Testis (tissue), 3 donors: ENCODE results near the gene PRKACA. TPM values are rescaled to one million over a fixed set of nuclear protein-coding genes. Genes with fewer than 3 reads are reported as not detected.
A peak's percentile ranks its signal among the peaks of the same experiment; 100 is the strongest.

ENCODE experiments used
- DNase-seq: peaks from one replicate; pipeline ENCODE4 v3.0.0-alpha.2; 2019
- H3K27ac ChIP-seq, 2 donors: fragments of 200-600 bp; sonication (generic); one replicate each; pipeline ENCODE4 v1.5.1; 2019
- H3K27me3 ChIP-seq: fragments of 200-600 bp; sonication (generic); one replicate; pipeline ENCODE4 v1.5.1; 2019
- H3K36me3 ChIP-seq: fragments of 200-600 bp; sonication (generic); one replicate; pipeline ENCODE4 v1.5.1; 2017; ENCODE audit warnings: low read depth; ENCODE audit errors: missing control alignments
- H3K4me1 ChIP-seq: fragments of 200-600 bp; sonication (generic); one replicate; pipeline ENCODE4 v1.5.1; 2019
- H3K4me3 ChIP-seq, 2 donors: fragments of 200-600 bp; sonication (generic); one replicate each; pipeline ENCODE4 v1.5.1; 2017 to 2019
- H3K9me3 ChIP-seq: fragments of 200-600 bp; sonication (generic); one replicate; pipeline ENCODE4 v1.5.1; 2017
- POLR2A ChIP-seq: fragments of 450-650 bp; IDR thresholded peaks from one replicate; pipeline ENCODE4 v1.6.1; 2017; ENCODE audit warnings: antibody characterized with exemption, mild to moderate bottlenecking, moderate library complexity
- WGBS, 2 donors: methylation state at CpG; one replicate each; pipeline ENCODE4 v1.1.5; 2018; 5-methylcytosine and 5-hydroxymethylcytosine counted together
- intact Hi-C: fragments of 100-400 bp; cut with DNase I; formaldehyde crosslinking; loops from one replicate; pipeline ENCODE4 v1.15.1; 2023; ENCODE audit warnings: low total_unique reads
- polyA plus RNA-seq: library from polyadenylated mRNA; stranded (reverse); fragments of 350-450 nt; fragmentation: Illumina TruSeq; extraction: RNeasy Lipid Tissue Mini Kit (QIAGEN cat#74804); gene quantifications from one replicate; pipeline ENCODE4 v1.2.3, GENCODE V29; 2014; ENCODE audit warnings: low read depth, low replicate concordance; ENCODE audit not compliant: insufficient read depth
- total RNA-seq, 2 donors: library from RNA; depleted of rRNA; stranded (reverse); fragments of >200 nt; gene quantifications; one replicate each; pipeline ENCODE4 v1.2.3, GENCODE V29; 2016
- TF ChIP-seq, protein P1 (sequence below), 3 experiments: fragments of 450-650 bp in 2 of 3; fragments of 200-600 bp in 1 of 3; sonication (generic) in 1 of 3; IDR thresholded peaks; one replicate each; pipeline ENCODE4 v1.5.1; 2016 to 2019; ENCODE audit warnings: antibody characterized with exemption in 3 of 3, mild to moderate bottlenecking in 2 of 3, moderate library complexity in 1 of 3

The PRKACA gene
- total and polyA plus RNA-seq, 3 donors from 2014 or later = 114 to 203 (median 116) TPM

DNA sequence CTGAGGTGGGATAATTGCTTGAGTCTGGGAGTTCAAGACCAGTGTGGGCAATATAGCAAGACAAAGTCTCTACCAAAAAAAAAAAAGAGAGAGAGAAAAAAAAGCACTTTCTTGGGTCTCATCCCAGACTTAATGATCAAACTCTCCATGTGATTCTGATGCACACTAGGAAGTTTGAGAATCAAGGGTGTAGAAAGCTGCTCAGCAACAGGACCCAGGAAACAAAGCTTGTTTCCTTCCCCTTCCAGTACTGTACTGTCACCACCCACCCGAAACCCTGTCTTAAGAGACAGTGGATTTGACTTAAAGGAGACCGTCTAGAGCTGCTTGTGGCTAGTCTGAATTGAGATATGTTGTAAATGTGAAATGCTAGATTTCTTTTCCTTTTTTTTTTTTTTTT lies 39.2 kb downstream of the PRKACA start:
- H3K27ac ChIP-seq = no peak overlapping the region
- TF ChIP-seq POLR2A = no peak
- TF ChIP-seq, protein P1, sequence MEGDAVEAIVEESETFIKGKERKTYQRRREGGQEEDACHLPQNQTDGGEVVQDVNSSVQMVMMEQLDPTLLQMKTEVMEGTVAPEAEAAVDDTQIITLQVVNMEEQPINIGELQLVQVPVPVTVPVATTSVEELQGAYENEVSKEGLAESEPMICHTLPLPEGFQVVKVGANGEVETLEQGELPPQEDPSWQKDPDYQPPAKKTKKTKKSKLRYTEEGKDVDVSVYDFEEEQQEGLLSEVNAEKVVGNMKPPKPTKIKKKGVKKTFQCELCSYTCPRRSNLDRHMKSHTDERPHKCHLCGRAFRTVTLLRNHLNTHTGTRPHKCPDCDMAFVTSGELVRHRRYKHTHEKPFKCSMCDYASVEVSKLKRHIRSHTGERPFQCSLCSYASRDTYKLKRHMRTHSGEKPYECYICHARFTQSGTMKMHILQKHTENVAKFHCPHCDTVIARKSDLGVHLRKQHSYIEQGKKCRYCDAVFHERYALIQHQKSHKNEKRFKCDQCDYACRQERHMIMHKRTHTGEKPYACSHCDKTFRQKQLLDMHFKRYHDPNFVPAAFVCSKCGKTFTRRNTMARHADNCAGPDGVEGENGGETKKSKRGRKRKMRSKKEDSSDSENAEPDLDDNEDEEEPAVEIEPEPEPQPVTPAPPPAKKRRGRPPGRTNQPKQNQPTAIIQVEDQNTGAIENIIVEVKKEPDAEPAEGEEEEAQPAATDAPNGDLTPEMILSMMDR (IDR thresholded peaks at IDR 0.05) = no peak
- no peaks in the 10 kb centered on the region for H3K27me3 ChIP-seq
- 85% methylated on average over 2 of the region's 2 CpGs for WGBS, 2 donors
- H3K9me3 ChIP-seq = no peaks in the 10 kb centered on the region
- no peaks in the 10 kb centered on the region for H3K36me3 ChIP-seq
- no peak for DNase-seq
- H3K4me1 ChIP-seq = peaks cover 17% of the 10 kb centered on the region
- H3K4me3 ChIP-seq = no peak overlapping the region
- intact Hi-C loops = loop anchor here (10.0 kb wide), 1 partner anchor 194 kb away; no protein-coding TSS in a partner anchor

DNA sequence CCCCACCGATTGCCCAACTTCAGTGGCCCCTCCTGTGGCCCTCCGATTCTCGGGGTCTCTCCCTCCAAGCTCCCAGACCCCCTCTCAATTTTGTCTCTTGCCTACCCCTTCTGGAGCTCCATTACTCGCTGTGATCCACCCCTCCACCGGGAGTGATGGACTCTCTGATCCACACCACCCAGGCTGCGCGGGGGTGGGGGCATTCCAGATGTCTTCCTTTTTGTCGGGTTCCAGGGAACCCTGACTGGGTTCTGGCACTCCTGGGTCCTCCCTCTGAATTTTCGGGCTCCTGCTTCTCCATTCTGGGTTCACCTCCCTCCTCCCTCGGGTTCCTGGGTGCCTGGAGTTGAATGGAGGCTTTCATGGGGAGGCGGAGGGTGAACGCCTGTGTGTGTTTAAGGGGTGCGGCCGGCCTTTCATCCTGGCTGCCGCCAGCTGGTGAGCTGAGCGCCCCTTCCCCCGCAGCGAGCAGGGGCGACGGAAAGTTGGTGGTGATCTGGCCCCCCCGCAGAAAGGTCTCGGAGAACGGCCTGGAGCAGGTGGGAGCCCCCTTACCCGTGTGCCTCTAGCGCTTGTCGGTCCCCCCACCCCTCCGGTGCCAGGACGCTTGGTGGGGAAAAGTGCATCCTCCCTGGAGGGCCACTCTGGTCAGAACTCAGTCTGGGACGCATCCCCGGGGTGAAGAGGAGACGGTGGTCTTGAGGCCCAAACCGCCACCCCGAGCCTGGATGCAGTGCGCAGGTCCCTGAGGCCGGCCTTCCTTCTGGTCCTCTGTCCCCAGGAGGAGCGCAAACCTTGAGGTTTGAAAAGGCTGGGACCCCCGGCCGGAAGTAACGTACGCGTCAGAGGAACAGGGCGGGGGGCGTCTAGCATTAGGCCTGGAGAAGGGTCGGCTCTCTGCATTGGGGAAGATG lies 43.4 kb downstream of the PRKACA start:
- H3K36me3 ChIP-seq = no peaks in the 10 kb centered on the region
- peak overlapping the region; percentile 85 to 88 for H3K27ac ChIP-seq
- no peak for DNase-seq
- peaks cover 15% of the 10 kb centered on the region for H3K4me1 ChIP-seq
- intact Hi-C loops = loop anchor here (10.0 kb wide), 1 partner anchor 189 kb away; no protein-coding TSS in a partner anchor
- 0 to 1% methylated on average over 21 to 41 of the region's 44 CpGs for WGBS, 2 donors
- H3K27me3 ChIP-seq = no peaks in the 10 kb centered on the region
- peak overlapping the region; percentile 54 to 60 for H3K4me3 ChIP-seq
- H3K9me3 ChIP-seq = no peaks in the 10 kb centered on the region
- TF ChIP-seq POLR2A = no peak
- TF ChIP-seq, protein P1 (IDR thresholded peaks at IDR 0.05) = no peak

DNA sequence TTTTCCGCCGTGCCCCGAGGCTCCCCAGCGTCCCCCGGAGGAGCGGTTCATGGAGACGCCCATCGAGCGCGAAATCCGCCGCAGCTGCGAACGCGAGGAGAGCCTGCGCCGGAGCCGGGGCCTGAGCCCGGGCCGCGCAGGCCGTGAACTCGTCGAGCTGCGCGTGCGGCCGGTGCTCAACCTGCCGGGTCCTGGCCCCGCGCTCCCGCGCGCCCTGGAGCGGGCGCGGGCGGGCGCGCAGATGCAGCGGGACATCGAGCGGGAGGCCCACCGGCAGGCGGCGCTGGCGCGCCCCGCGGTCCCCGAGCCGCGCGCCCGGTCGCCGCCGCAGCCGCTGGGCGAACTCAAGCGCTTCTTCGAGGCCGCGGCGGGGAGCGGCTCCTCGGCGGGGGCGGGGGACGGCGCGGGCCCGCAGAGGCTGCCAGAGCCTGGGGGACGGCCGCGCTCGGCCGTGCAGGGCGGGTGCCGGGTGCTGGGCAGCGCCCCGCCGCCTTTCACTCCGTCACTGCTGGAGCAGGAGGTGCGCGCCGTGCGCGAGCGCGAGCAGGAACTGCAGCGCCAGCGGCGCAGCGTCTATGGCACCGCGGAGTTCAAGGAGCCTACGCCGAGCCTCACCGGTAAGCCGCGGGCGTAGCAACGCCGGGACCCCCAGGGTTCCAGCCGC lies 44.2 kb downstream of the PRKACA start:
- WGBS, 2 donors = 0 to 1% methylated on average over 4 to 24 of the region's 106 CpGs
- H3K9me3 ChIP-seq = no peaks in the 10 kb centered on the region
- peak overlapping the region; percentile 54 to 60 for H3K4me3 ChIP-seq
- TF ChIP-seq POLR2A = no peak
- TF ChIP-seq, protein P1 (IDR thresholded peaks at IDR 0.05) = peak; percentile 27 to 92 (median 52)
- H3K4me1 ChIP-seq = peaks cover 15% of the 10 kb centered on the region
- H3K27me3 ChIP-seq = no peaks in the 10 kb centered on the region
- H3K27ac ChIP-seq = peak overlapping the region; percentile 85 to 88
- H3K36me3 ChIP-seq = no peaks in the 10 kb centered on the region
- intact Hi-C loops = loop anchor here (10.0 kb wide), 1 partner anchor 189 kb away; no protein-coding TSS in a partner anchor
- DNase-seq = peak; percentile 80

DNA sequence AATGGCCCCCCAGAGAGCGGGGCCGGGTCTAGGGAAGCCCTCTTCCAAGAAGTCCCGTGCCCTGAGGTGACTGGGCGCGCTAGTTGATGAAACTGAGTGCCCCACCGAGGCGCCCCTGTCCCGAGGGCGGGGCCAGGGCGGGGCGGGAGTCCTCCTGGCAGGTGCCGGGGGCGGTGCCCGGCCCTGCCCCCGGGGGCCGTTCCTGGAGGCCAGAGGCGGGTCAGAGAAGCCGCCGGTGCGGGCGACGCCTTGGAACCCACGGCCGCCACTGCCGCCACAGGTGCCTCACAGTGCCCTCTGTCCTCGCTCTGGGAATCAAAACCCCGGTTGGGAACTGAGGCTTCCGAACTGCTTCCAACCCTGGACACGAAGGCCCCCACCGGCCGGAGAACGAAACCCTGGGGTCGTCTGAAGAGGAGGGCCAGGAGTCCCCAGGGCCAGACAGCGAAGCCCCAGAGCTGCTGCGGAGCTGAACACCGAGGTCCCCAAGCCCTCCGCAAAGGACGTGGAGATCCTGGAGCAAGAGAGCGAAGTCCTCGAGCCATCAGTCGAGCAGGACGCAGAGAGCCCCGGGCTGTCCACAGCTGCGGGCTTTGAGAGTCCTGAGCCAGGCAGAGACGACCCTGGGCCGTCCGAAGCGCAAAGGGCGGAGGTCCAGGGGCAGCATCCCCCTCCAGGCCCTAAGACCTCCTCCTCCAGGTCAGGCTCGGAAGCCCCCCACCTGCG lies 44.9 kb downstream of the PRKACA start, which contains the start of gene MISP3:
Gene MISP3 (plus strand): TSS at position 252 of the 726 bp plus-strand sequence. CDS start 524 bp downstream, outside the sequence.
- DNase-seq = peak; percentile 50
- H3K36me3 ChIP-seq = no peaks in the 10 kb centered on the region
- TF ChIP-seq, protein P1 (IDR thresholded peaks at IDR 0.05) = no peak
- TF ChIP-seq POLR2A = no peak
- peaks cover 15% of the 10 kb centered on the region for H3K4me1 ChIP-seq
- peak within 1 kb of the TSS; percentile 85 to 88 for H3K27ac ChIP-seq
- no peaks in the 10 kb centered on the region for H3K27me3 ChIP-seq
- WGBS, 2 donors = 0 to 1% methylated on average over 1 to 33 of the region's 51 CpGs
- peak within 1 kb of the TSS; percentile 54 to 60 for H3K4me3 ChIP-seq
- intact Hi-C loops = loop anchor here (10.0 kb wide), 1 partner anchor 188 kb away; no protein-coding TSS in a partner anchor
- no peaks in the 10 kb centered on the region for H3K9me3 ChIP-seq
